Endometrial microvascular endothelial cells (primary cell): ENCODE measurements around the gene ZNF593OS. TPM values are rescaled to one million over a fixed set of nuclear protein-coding genes. Genes with fewer than 3 reads are reported as not detected.

ENCODE experiments used
- in situ Hi-C: cut with HindIII; loops from 2 replicates; pipeline ENCODE4 v1.10.0; 2017; ENCODE audit warnings: low sequenced_read_pairs, low pct_unique_long_range_greater_than_20kb; ENCODE audit errors: inconsistent ontology term
- total RNA-seq: library from RNA; depleted of rRNA; stranded (reverse); fragments of >200 nt; gene quantifications from one replicate; pipeline ENCODE4 v1.2.3, GENCODE V29; 2015; ENCODE audit errors: inconsistent ontology term

The ZNF593OS gene
- not detected for total RNA-seq

- in situ Hi-C loops: no loop called here
Observed at GRCh38 chr1:26171084-26172072, at the start of gene ZNF593OS. ZNF593OS (minus strand) TSS chr1:26171832; CDS start chr1:26171661, 171 bp downstream.

GRCh38 chr1:26221094-26221493 lies 49.5 kb upstream of the ZNF593OS start:
- in situ Hi-C loops: no loop called here

DNA sequence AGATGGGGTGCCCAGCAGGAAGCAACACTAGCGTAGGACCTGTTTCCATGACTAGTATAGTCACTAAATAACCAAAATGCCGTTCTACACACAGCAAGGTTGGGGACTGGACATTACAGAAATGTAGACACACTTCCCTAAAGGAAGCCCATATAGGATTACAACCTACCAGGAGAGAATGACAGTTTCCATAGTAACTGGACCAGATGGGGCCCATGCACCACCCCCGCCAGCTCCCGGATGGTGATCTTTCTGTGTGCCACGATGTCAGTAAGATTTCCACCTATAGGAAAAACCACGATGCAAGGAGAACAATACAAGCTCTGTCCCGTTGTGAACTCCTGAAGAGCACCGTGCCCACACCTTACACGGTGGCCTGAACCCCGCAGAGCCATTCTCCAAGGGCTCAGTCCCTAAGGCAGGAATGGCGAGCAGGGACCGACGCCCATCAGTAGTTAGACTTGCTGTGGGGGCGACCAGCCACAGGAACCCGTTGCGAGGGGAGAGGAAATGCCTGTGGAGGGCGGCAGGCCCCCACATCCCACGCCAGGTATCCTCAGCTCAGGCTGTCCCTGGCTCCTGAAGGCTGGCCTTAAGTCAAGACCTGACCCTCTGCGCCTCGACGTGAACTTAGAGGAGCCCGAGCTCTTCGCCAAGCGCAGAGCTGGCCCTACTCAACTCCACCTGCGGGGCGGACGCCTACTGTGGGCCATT lies 48.7 kb upstream of the ZNF593OS start:
- in situ Hi-C loops: no loop called here

GRCh38 chr1:26218906-26219494 lies 47.4 kb upstream of the ZNF593OS start:
- in situ Hi-C loops: no loop called here

GRCh38 chr1:26215246-26215645 lies 43.6 kb upstream of the ZNF593OS start:
- in situ Hi-C loops: no loop called here

DNA sequence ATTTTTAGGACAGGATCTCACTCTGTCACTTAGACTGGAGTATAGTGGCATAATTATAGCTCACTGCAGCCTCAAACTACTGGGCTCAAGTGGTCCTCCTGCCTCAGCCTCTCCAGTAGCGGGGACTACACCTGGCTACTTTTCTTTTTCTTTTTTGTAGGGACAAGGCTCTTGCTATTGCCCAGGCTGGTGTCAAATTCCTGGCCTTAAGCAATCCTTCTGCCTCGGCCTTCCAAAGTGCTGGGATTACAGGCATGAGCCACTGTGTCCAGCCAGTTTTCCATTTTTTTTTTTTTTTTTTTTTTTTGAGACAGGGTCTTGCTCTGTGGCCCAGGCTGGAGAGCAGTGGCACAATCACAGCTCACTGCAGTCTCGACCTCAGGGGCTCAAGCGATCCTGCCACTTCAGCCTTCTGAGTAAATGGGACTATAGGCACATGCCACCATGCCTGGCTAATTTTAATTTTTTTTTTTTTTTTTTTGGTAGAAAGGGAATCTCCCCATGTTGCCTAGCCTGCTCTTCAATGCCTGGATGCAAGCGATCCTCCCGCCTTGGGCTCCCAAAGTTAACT lies 41.8 kb upstream of the ZNF593OS start:
- in situ Hi-C loops: no loop called here

DNA sequence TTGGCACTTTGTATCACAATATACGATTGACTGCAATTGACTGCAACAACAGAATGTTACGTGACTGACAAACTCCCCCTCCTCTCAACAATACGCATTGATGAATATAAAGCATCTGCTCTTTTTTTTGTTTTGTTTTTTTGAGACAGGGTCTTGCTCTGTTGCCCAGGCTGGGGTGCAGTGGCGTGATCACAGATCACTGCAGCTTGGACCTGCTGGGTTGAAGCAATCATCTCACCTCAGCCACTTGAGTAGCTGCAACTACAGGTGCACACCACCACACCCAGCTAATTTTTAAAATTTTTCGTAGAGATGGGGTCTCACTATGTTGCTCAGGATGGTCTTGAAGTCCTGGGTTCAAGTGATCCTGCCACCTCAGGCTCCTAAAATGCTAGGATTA lies 41.1 kb upstream of the ZNF593OS start:
- in situ Hi-C loops: no loop called here

- in situ Hi-C loops: no loop called here
Observed at GRCh38 chr1:26210147-26210870, 38.7 kb upstream of the ZNF593OS start.

- in situ Hi-C loops: no loop called here
Observed at GRCh38 chr1:26203642-26204318, 32.1 kb upstream of the ZNF593OS start.

GRCh38 chr1:26200413-26200812 lies 28.8 kb upstream of the ZNF593OS start:
- in situ Hi-C loops: no loop called here

DNA sequence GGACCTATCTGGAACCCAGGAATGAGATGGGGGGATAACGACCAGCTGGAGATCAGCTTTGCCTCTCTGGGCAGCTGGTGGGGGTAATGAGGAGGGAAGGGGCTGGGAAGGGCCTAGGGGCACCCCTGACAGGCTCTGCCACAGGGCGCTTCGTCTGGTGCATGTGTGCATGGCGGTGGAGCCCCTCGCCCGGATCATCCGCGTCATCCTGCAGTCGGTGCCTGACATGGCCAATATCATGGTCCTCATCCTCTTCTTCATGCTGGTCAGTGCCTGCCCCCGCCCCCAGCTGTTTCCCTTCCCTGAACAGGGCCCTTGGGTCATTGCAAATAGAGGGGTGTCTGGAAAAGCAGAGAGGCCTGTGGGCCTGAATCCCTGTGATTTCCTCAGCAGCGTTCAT lies 26.2 kb upstream of the ZNF593OS start:
- in situ Hi-C loops: no loop called here

DNA sequence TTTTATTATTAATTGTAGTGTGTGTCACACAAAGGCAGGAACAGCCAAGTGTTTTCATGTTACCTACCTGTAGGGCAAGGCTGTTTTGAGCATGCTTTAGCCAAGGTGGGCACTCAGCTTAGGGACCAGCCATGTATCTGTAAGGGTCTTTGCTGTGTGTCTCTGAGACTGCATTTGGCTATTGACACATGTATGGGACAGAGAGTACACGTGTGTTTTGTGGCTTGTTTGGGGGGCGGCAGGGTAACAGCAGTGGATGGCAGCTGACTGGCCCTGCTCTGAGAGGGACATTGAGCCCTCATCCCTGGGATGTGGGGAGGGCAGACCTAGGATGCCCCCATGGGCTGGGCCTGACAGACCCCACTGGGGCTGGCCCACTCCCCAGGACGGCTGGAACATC lies 25.7 kb upstream of the ZNF593OS start:
- in situ Hi-C loops: no loop called here

DNA sequence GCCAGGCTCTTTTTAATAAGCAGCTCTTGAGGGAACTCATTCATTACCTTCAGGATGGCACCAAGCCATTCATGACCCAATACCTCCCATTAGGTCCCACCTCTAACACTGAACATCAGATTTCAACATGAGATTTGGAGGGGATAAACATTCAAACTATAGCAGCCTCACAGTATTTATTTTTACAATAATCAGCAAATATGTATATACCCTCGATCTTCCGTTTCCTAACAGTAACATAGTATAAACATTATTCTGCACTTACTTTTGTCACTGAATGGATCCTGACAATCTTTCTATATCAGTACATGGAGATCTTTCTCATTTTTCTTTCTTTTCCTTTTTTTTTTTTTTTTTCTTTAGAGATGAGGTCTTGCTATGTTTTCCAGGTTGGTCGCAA lies 24.2 kb upstream of the ZNF593OS start:
- in situ Hi-C loops: no loop called here

GRCh38 chr1:26191739-26192138 lies 20.1 kb upstream of the ZNF593OS start:
- in situ Hi-C loops: no loop called here

DNA sequence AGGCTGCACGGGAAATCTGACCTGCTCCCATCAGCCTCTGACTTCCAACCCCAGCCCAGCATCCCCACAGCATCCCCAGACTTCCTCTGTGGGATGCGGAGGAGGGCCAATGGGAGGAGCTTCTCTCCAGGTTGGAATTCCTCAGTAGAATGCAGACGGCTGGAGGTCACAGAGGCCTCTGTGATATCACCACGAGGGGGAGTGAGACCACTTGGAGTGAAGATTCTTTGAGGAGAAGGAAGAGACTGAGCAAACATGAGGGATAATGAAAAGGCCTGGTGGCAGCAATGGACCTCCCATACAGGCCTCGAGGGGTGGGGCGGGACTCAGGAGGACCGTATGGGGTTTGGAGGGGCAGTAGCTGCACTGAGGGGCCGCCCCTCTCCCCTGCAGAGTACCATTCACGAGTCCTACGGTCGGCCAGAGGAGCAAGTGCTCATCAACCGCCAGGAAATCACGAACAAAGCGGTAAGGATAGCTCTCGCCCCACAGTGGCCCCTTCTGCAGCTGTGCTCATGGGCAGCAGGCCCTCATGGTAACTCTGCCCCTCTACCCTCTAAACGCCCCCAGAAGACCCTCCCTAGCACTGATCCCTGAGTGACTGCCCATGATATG lies 18.8 kb upstream of the ZNF593OS start, which contains the start of gene CATSPER4:
Gene CATSPER4, plus strand, starts transcription at position 230 of the 615 bp plus-strand sequence. Its CDS starts 26 bp downstream, at position 256.
- in situ Hi-C loops: no loop called here

DNA sequence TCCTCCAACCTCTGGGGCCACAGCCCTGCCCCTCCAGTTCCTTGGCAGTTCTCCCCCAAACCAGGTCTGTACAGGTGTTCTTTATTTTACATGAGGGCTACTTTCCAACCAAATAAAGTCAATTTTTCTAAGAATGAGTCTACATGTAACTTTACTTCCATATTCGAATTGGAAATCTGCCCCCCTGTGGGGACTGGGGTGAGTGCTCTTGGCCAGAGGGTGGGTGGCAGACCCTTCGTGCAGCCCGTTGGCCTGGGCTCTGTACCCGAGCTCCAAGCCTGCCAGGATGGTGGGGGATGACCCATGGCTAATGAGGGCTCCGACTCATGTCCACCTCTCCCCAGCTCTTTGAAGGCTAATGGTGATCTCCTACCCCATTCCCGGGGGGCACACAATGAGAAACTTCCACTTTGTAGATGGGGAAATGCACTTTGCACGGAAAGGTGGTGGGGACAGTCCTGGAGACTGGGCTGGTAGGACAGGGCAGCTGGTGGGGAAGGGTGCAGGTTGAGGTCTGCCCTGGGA lies 18.2 kb upstream of the ZNF593OS start:
- in situ Hi-C loops: no loop called here

GRCh38 chr1:26189331-26189730 lies 17.7 kb upstream of the ZNF593OS start:
- in situ Hi-C loops: no loop called here
